Astrocyte (in vitro differentiated cells and primary cell): Measurements from ENCODE around the gene SLC16A9. TPM values are rescaled to one million over a fixed set of nuclear protein-coding genes. Genes with fewer than 3 reads are reported as not detected.

Source experiments
- DNase-seq: peaks from one replicate; pipeline ENCODE4 v3.0.0-alpha.2; 2010; ENCODE audit warnings: low read depth
- FAIRE-seq: peaks from 2 replicates; lab custom pipeline; 2011; peaks lifted over from hg19 to GRCh38; lab: Jason Lieb, UNC
- H2AFZ ChIP-seq: 2 replicates; pipeline ENCODE4 v1.6.0; 2012; ENCODE audit warnings: low read depth, low read length, inconsistent platforms
- H3K27ac ChIP-seq: 2 replicates; pipeline ENCODE4 v1.5.1; 2011; ENCODE audit warnings: low read depth, low read length, inconsistent platforms
- H3K27me3 ChIP-seq: 2 replicates; pipeline ENCODE4 v1.6.0; 2011; ENCODE audit warnings: low read length, inconsistent platforms; ENCODE audit not compliant: insufficient read depth
- H3K36me3 ChIP-seq: 2 replicates; pipeline ENCODE4 v1.5.1; 2011; ENCODE audit warnings: low read length, inconsistent platforms; ENCODE audit not compliant: insufficient read depth
- H3K4me1 ChIP-seq: 2 replicates; pipeline ENCODE4 v1.5.1; 2011; ENCODE audit warnings: low read length, inconsistent platforms; ENCODE audit not compliant: insufficient read depth
- H3K4me2 ChIP-seq: 2 replicates; pipeline ENCODE4 v1.6.0; 2012; ENCODE audit warnings: low read length, inconsistent platforms
- H3K4me3 ChIP-seq: 2 replicates; pipeline ENCODE4 v1.5.1; 2011; ENCODE audit warnings: low read depth, mild to moderate bottlenecking, low read length, inconsistent platforms; ENCODE audit not compliant: insufficient read depth
- H3K79me2 ChIP-seq: 2 replicates; pipeline ENCODE4 v1.6.0; 2012; ENCODE audit warnings: mild to moderate bottlenecking, low read length, inconsistent platforms; ENCODE audit not compliant: insufficient read depth
- H3K9ac ChIP-seq: 2 replicates; pipeline ENCODE4 v1.6.0; 2012; ENCODE audit warnings: mild to moderate bottlenecking, low read length, inconsistent platforms
- H3K9me3 ChIP-seq: 2 replicates; pipeline ENCODE4 v1.5.1; 2012; ENCODE audit warnings: low read depth, mild to moderate bottlenecking, low read length, inconsistent platforms; ENCODE audit not compliant: insufficient read depth
- H4K20me1 ChIP-seq: 2 replicates; pipeline ENCODE4 v1.6.0; 2012; ENCODE audit warnings: low read length, inconsistent platforms; ENCODE audit not compliant: insufficient read depth
- H3K27ac Mint-ChIP-seq: one replicate; pipeline ENCODE4 v1.8.0; 2021; ENCODE audit warnings: mild to moderate bottlenecking, mixed read lengths; ENCODE audit not compliant: unreplicated experiment
- H3K27me3 Mint-ChIP-seq: one replicate; pipeline ENCODE4 v1.8.0; 2021; ENCODE audit warnings: low read depth, mixed read lengths; ENCODE audit not compliant: unreplicated experiment
- H3K36me3 Mint-ChIP-seq: one replicate; pipeline ENCODE4 v1.8.0; 2021; ENCODE audit warnings: low read depth, mixed read lengths; ENCODE audit not compliant: unreplicated experiment
- H3K4me1 Mint-ChIP-seq: one replicate; pipeline ENCODE4 v1.8.0; 2021; ENCODE audit warnings: low read depth, mixed read lengths; ENCODE audit not compliant: unreplicated experiment
- H3K4me3 Mint-ChIP-seq: one replicate; pipeline ENCODE4 v1.8.0; 2021; ENCODE audit warnings: mild to moderate bottlenecking, moderate library complexity, mixed read lengths; ENCODE audit not compliant: unreplicated experiment
- H3K9me3 Mint-ChIP-seq: one replicate; pipeline ENCODE4 v1.8.0; 2021; ENCODE audit warnings: mild to moderate bottlenecking, mixed read lengths; ENCODE audit not compliant: unreplicated experiment
- CTCF ChIP-seq: IDR thresholded peaks from 2 replicates; pipeline ENCODE4 v1.5.1; 2011; ENCODE audit warnings: low read depth, mild to moderate bottlenecking, inconsistent platforms, low read length, moderate library complexity; ENCODE audit not compliant: insufficient read depth
- EZH2 ChIP-seq: IDR thresholded peaks from 2 replicates; pipeline ENCODE4 v1.6.1; 2012; ENCODE audit warnings: mild to moderate bottlenecking, low read length, inconsistent platforms; ENCODE audit not compliant: insufficient read depth
- total RNA-seq: library from RNA; stranded (reverse); gene quantifications from 2 replicates; pipeline ENCODE4 v1.2.1, GENCODE V29; 2021

SLC16A9 gene
- total RNA-seq, 1 donor from 2014 or later: 3.4 TPM

DNA sequence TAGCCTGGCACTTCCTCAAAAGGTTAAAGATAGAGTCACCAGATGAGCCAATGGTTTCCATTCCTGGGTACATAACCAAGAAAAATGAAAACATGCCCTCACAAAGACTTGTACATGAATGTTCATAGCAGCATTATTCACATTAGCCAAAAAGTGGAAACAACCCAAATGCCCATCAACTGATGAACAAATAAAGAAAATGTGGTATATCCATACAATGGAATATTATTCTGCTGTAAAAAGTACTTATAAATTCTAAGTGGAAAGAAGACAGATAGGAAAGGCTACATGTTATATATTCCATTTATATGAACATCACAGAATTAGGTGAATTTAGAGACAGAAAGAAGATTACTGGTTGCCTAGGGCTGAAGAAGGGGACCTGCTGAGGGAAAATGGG, 10.7 kb upstream of the SLC16A9 start:
- no peaks in the 10 kb centered on the region for H3K36me3 Mint-ChIP-seq
- FAIRE-seq (no peak), DNase-seq (no peak)
- peaks cover 2% of the 10 kb centered on the region for H3K9me3 Mint-ChIP-seq
- Histone ChIP-seq H3K4me1 (no peaks in the 10 kb centered on the region), H3K9me3 (no peaks in the 10 kb centered on the region), H2AFZ (no peak overlapping the region), H4K20me1 (no peaks in the 10 kb centered on the region), H3K4me2 (no peak overlapping the region), H3K4me3 (no peak overlapping the region), H3K36me3 (no peaks in the 10 kb centered on the region), H3K79me2 (no peaks in the 10 kb centered on the region), H3K9ac (no peak overlapping the region), H3K27me3 (no peaks in the 10 kb centered on the region), H3K27ac (no peak overlapping the region)
- TF ChIP-seq EZH2 (no peak), CTCF (no peak)
- no peak overlapping the region for H3K4me3 Mint-ChIP-seq
- no peaks in the 10 kb centered on the region for H3K4me1 Mint-ChIP-seq
- H3K27ac Mint-ChIP-seq: no peak overlapping the region
- no peaks in the 10 kb centered on the region for H3K27me3 Mint-ChIP-seq

GRCh38 chr10:59719374-59719773, 9.7 kb upstream of the SLC16A9 start:
- no peaks in the 10 kb centered on the region for H3K27me3 ChIP-seq
- no peak for TF ChIP-seq CTCF
- no peak for TF ChIP-seq EZH2
- H3K9ac ChIP-seq: no peak overlapping the region
- H3K27ac Mint-ChIP-seq: no peak overlapping the region
- H3K4me1 Mint-ChIP-seq: no peaks in the 10 kb centered on the region
- no peaks in the 10 kb centered on the region for H3K4me1 ChIP-seq
- H2AFZ ChIP-seq: no peak overlapping the region
- no peaks in the 10 kb centered on the region for H3K79me2 ChIP-seq
- no peaks in the 10 kb centered on the region for H3K36me3 ChIP-seq
- no peak for FAIRE-seq
- no peak overlapping the region for H3K4me2 ChIP-seq
- peaks cover 2% of the 10 kb centered on the region for H3K9me3 Mint-ChIP-seq
- no peak for DNase-seq
- no peaks in the 10 kb centered on the region for H3K36me3 Mint-ChIP-seq
- H3K4me3 ChIP-seq: no peak overlapping the region
- no peaks in the 10 kb centered on the region for H3K9me3 ChIP-seq
- peaks cover 5% of the 10 kb centered on the region for H3K27me3 Mint-ChIP-seq
- no peaks in the 10 kb centered on the region for H4K20me1 ChIP-seq
- no peak overlapping the region for H3K4me3 Mint-ChIP-seq
- no peak overlapping the region for H3K27ac ChIP-seq

- Histone ChIP-seq H3K4me2 (no peak overlapping the region), H3K4me1 (no peaks in the 10 kb centered on the region), H3K79me2 (no peaks in the 10 kb centered on the region), H3K27me3 (no peaks in the 10 kb centered on the region), H3K4me3 (no peak overlapping the region), H4K20me1 (no peaks in the 10 kb centered on the region), H3K9ac (no peak overlapping the region), H3K36me3 (no peaks in the 10 kb centered on the region), H3K9me3 (no peaks in the 10 kb centered on the region), H2AFZ (no peak overlapping the region), H3K27ac (no peak overlapping the region)
- H3K9me3 Mint-ChIP-seq: peaks cover 2% of the 10 kb centered on the region
- H3K27ac Mint-ChIP-seq: no peak overlapping the region
- TF ChIP-seq EZH2 (no peak), CTCF (no peak)
- H3K36me3 Mint-ChIP-seq: no peaks in the 10 kb centered on the region
- H3K4me3 Mint-ChIP-seq: no peak overlapping the region
- peaks cover 12% of the 10 kb centered on the region for H3K27me3 Mint-ChIP-seq
- H3K4me1 Mint-ChIP-seq: no peaks in the 10 kb centered on the region
- FAIRE-seq (no peak), DNase-seq (no peak)
Observed at GRCh38 chr10:59718257-59718656, 8.6 kb upstream of the SLC16A9 start.
